Nephron progenitor cell (in vitro differentiated cells): Measurements from ENCODE around the gene ANAPC10.

ENCODE experiments used
- DNase-seq: peaks from one replicate; pipeline ENCODE4 v3.0.0; 2021
- H3K27ac Mint-ChIP-seq: 2 replicates; pipeline ENCODE4 v1.8.0; 2021; ENCODE audit warnings: mild to moderate bottlenecking, moderate library complexity, mixed read lengths
- H3K27me3 Mint-ChIP-seq: 2 replicates; pipeline ENCODE4 v1.8.0; 2021; ENCODE audit warnings: mild to moderate bottlenecking, low read depth, mixed read lengths; ENCODE audit not compliant: poor library complexity
- H3K36me3 Mint-ChIP-seq: 2 replicates; pipeline ENCODE4 v1.8.0; 2021; ENCODE audit warnings: low read depth, mixed read lengths
- H3K4me1 Mint-ChIP-seq: 2 replicates; pipeline ENCODE4 v1.8.0; 2021; ENCODE audit warnings: mixed read lengths
- H3K4me3 Mint-ChIP-seq: 2 replicates; pipeline ENCODE4 v1.8.0; 2021; ENCODE audit warnings: mild to moderate bottlenecking, moderate library complexity, mixed read lengths
- H3K9me3 Mint-ChIP-seq: 2 replicates; pipeline ENCODE4 v1.8.0; 2021; ENCODE audit warnings: mild to moderate bottlenecking, moderate library complexity, mixed read lengths
- TF ChIP-seq, protein P1 (sequence below): fragments of 200-600 bp; sonication (generic); IDR thresholded peaks from 2 replicates; pipeline ENCODE4 v1.5.0; 2021; ENCODE audit warnings: antibody characterized with exemption

Gene ANAPC10

GRCh38 chr4:144967161-144967560 lies 130.8 kb downstream of the ANAPC10 start:
- Mint-ChIP-seq H3K4me3 (no peak overlapping the region), H3K4me1 (no peaks in the 10 kb centered on the region), H3K27ac (no peak overlapping the region), H3K27me3 (no peaks in the 10 kb centered on the region), H3K9me3 (no peaks in the 10 kb centered on the region), H3K36me3 (no peaks in the 10 kb centered on the region)
- TF ChIP-seq, protein P1, sequence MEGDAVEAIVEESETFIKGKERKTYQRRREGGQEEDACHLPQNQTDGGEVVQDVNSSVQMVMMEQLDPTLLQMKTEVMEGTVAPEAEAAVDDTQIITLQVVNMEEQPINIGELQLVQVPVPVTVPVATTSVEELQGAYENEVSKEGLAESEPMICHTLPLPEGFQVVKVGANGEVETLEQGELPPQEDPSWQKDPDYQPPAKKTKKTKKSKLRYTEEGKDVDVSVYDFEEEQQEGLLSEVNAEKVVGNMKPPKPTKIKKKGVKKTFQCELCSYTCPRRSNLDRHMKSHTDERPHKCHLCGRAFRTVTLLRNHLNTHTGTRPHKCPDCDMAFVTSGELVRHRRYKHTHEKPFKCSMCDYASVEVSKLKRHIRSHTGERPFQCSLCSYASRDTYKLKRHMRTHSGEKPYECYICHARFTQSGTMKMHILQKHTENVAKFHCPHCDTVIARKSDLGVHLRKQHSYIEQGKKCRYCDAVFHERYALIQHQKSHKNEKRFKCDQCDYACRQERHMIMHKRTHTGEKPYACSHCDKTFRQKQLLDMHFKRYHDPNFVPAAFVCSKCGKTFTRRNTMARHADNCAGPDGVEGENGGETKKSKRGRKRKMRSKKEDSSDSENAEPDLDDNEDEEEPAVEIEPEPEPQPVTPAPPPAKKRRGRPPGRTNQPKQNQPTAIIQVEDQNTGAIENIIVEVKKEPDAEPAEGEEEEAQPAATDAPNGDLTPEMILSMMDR = no peak
- DNase-seq = no peak

- TF ChIP-seq, protein P1 = no peak
- H3K4me1 Mint-ChIP-seq = no peaks in the 10 kb centered on the region
These were observed 135.7 kb downstream of the ANAPC10 start for GRCh38 chr4:144962300-144962699.

DNA sequence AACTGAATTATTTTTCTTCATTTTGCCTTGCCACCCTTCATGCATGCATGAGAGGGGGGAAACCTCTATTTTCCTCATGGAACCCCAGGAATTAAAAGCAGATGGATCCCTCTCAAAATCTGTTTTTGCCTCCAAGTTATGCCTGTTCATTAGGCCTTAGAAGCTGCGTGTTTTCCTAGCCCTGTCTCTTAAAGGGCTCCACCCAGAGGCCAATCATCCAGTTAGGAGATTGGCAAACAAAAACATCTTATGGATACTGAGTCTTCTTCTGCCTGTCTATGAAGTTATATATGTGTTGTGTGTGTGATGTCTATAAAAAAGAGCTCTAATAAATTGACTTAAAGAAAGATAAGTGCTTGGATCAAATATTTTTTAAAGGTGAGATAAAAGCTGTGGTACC lies 142.9 kb downstream of the ANAPC10 start:
- H3K27ac Mint-ChIP-seq = no peak overlapping the region
- TF ChIP-seq, protein P1 = no peak
- H3K9me3 Mint-ChIP-seq = peaks cover 63% of the 10 kb centered on the region

More at GRCh38 chr4:144962300-144962699, 135.7 kb downstream of the ANAPC10 start:
- H3K4me3 Mint-ChIP-seq = no peak overlapping the region
- peak overlapping the region; percentile 36 for H3K27ac Mint-ChIP-seq
- H3K9me3 Mint-ChIP-seq = peaks cover 35% of the 10 kb centered on the region
- no peaks in the 10 kb centered on the region for H3K27me3 Mint-ChIP-seq
- H3K36me3 Mint-ChIP-seq = peaks cover 4% of the 10 kb centered on the region
- DNase-seq = no peak

DNA sequence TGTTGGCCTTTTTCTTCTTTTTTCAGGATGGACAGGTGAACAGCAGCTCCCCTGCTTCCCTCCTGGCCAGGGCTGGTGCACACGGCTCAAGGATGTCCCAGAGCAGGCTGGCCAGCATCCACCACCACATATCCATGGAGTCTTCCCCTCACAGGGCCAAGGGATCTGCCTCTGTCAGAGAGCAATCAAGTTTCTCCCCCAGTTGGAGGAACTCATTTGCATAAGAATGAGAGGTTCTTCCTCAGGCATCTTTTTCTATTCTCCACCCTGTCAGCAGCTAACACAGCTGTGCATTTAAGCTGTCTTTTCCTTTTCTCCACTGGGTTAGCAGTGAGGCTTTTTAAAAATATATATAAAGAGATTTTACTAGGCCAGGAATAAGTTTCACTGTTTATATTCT lies 143.8 kb downstream of the ANAPC10 start:
- peaks cover 7% of the 10 kb centered on the region for H3K27me3 Mint-ChIP-seq
- no peak overlapping the region for H3K4me3 Mint-ChIP-seq
- peaks cover 54% of the 10 kb centered on the region for H3K9me3 Mint-ChIP-seq
- no peaks in the 10 kb centered on the region for H3K4me1 Mint-ChIP-seq
- peak overlapping the region; percentile 76 for H3K27ac Mint-ChIP-seq
- peaks cover 15% of the 10 kb centered on the region for H3K36me3 Mint-ChIP-seq
- no peak for DNase-seq
- TF ChIP-seq, protein P1 = no peak

More for the DNA sequence above, 142.9 kb downstream of the ANAPC10 start:
- peaks cover 7% of the 10 kb centered on the region for H3K27me3 Mint-ChIP-seq
- no peaks in the 10 kb centered on the region for H3K4me1 Mint-ChIP-seq
- no peak overlapping the region for H3K4me3 Mint-ChIP-seq
- no peak for DNase-seq
- peaks cover 15% of the 10 kb centered on the region for H3K36me3 Mint-ChIP-seq

DNA sequence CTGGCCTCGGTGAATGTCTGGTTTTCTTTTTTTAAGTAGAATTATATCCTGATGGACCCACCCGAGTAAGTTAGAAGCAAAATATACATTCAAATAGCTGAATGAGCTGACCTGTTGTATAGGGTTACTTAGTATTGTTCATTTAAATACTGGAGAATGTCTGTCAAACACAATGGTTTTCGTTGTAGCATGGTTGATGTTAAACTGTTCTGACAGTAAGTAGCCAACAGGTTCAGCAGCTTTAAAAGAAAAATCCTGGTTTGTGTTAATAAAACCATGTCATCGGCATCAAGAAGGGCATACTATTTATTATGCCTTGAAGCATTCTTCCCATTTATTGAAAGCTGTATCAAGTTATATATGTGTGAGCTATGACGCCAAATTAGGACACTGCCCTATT lies 149.6 kb downstream of the ANAPC10 start:
- H3K4me3 Mint-ChIP-seq = no peak overlapping the region
- H3K4me1 Mint-ChIP-seq = no peaks in the 10 kb centered on the region
- TF ChIP-seq, protein P1 = no peak
- peaks cover 7% of the 10 kb centered on the region for H3K36me3 Mint-ChIP-seq
- H3K9me3 Mint-ChIP-seq = peaks cover 14% of the 10 kb centered on the region
- no peak for DNase-seq
- no peaks in the 10 kb centered on the region for H3K27me3 Mint-ChIP-seq
- peak overlapping the region; percentile 30 for H3K27ac Mint-ChIP-seq

GRCh38 chr4:144948009-144948408 lies 150.0 kb downstream of the ANAPC10 start:
- peaks cover 5% of the 10 kb centered on the region for H3K36me3 Mint-ChIP-seq
- no peaks in the 10 kb centered on the region for H3K4me1 Mint-ChIP-seq
- no peak for DNase-seq
- peaks cover 10% of the 10 kb centered on the region for H3K9me3 Mint-ChIP-seq
- H3K4me3 Mint-ChIP-seq = no peak overlapping the region
- H3K27ac Mint-ChIP-seq = peak overlapping the region; percentile 30
- no peaks in the 10 kb centered on the region for H3K27me3 Mint-ChIP-seq
- TF ChIP-seq, protein P1 = no peak
